Stimulated activated CD4-positive, alpha-beta T cell treated with anti-CD3 and anti-CD28 coated beads, Interleukin-1b, Interleukin-23, amount 100 ng/mL, for 24 hours (primary cell): ENCODE data around the gene PF4V1.
"Not testable (repeated sequence)": the region's sequence is repeated elsewhere in the genome, so short reads cannot be mapped to it uniquely, and the experiment has no call there.

Source experiments
- DNase-seq, 4 experiments: peaks; one replicate each; pipeline ENCODE4 v3.0.0-alpha.2; 2020; ENCODE audit warnings: low read depth in 4 of 4, low spot score in 1 of 4

The PF4V1 gene

DNA sequence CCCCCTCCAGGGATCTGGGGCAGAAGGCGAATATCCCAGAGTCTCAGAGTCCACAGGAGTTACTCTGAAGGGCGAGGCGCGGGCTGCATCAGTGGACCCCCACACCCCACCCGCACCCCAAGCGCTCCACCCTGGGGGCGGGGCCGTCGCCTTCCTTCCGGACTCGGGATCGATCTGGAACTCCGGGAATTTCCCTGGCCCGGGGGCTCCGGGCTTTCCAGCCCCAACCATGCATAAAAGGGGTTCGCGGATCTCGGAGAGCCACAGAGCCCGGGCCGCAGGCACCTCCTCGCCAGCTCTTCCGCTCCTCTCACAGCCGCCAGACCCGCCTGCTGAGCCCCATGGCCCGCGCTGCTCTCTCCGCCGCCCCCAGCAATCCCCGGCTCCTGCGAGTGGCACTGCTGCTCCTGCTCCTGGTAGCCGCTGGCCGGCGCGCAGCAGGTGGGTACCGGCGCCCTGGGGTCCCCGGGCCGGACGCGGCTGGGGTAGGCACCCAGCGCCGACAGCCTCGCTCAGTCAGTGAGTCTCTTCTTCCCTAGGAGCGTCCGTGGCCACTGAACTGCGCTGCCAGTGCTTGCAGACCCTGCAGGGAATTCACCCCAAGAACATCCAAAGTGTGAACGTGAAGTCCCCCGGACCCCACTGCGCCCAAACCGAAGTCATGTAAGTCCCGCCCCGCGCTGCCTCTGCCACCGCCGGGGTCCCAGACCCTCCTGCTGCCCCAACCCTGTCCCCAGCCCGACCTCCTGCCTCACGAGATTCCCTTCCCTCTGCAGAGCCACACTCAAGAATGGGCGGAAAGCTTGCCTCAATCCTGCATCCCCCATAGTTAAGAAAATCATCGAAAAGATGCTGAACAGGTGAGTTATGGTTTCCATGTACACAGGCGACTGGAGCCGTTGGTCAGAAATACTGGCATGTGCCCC lies 16.3 kb downstream of the PF4V1 start, which contains the start of gene CXCL1:
Gene CXCL1, plus strand, starts transcription at position 264 of the 926 bp plus-strand sequence. Its CDS starts 78 bp downstream, at position 342.
- DNase-seq: no peak

DNA sequence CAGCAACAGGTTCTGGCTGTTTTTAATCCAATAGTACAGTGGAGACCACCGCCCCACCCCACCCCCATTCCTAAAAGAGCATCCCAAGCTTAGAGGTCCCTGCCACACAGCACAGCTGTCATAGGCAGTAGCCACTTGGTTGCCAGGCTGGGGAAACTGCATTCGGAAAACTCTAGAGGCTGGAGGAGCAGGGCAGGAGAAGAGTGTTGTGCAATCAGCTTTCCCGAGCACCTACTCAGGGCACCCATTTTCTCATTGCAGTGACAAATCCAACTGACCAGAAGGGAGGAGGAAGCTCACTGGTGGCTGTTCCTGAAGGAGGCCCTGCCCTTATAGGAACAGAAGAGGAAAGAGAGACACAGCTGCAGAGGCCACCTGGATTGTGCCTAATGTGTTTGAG lies 17.2 kb downstream of the PF4V1 start:
- no peak for DNase-seq

DNA sequence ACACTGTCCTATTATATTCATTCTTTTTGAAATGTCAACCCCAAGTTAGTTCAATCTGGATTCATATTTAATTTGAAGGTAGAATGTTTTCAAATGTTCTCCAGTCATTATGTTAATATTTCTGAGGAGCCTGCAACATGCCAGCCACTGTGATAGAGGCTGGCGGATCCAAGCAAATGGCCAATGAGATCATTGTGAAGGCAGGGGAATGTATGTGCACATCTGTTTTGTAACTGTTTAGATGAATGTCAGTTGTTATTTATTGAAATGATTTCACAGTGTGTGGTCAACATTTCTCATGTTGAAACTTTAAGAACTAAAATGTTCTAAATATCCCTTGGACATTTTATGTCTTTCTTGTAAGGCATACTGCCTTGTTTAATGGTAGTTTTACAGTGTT lies 17.7 kb downstream of the PF4V1 start:
- DNase-seq: no peak

DNA sequence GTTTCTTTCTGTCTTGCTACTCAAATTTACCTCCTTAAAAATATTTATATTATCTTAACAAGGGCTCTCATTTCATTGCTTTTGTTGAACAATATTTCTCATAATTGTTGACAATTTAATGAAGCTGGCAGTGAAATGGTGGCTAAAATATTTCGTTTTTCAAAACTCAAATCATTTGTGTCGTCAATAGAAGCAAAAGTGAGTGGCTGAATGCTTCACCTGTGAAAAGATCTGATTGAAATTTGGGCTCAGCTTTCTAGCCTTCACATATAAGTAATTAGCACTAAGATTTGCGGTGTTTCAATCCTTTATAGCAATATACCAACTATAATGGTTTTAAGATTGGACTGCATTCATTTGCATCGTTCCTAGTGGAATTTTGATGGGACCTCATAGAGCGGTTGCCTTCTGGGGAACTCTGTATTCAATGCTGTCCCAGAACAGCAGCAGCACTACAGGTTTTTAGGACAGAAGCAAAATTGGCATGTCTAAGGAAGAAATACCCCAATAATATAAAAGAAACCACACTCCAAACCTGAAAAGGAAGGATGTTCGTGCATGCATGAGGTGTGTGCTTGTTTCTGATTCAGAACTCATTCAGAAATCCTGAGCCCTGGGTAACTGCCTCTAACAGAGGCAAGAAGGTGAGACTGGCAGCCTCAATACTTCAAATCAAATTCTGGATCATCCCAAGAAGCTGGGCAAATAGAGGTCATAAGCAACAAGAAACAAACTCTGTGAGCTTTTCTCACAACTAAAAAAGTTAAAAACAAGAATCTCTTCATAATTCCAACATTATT lies 18.6 kb downstream of the PF4V1 start:
- no peak for DNase-seq

DNA sequence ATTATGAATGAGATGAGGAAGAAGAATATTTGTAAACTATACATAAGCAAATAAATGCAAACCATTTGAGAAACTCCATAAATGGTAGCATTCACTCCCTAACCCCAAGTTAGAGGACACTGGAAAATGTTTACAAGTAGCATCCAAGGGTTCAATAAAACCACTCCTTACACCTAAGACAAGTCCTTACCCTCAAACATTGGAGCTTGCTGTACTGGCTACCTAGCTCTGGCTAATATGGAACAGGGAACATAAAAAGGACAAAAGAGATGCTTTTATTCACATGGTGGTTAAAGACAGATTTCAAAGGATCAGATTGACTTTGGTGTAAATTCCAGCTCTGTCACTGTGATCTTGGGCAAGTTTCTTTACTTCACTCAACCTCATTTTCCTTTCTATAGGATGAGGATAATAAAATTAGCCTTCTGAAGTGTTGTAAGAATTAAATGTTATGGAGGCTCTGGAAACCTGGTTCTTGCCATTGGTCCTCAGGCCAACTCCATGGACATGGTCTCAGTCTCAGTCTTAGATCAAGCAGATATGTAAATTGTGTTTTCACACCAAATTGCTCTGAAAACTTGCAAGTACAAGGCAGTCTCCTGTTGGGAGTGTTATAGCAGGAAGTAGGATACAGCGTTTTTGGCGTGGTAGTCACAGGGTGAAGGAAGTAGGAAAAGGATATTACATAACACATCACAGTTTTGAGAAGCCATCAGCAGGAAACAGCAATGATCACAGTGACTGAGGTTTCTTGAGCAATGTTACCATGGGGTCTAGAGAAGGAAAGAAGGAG lies 19.4 kb downstream of the PF4V1 start:
- DNase-seq: no peak

DNA sequence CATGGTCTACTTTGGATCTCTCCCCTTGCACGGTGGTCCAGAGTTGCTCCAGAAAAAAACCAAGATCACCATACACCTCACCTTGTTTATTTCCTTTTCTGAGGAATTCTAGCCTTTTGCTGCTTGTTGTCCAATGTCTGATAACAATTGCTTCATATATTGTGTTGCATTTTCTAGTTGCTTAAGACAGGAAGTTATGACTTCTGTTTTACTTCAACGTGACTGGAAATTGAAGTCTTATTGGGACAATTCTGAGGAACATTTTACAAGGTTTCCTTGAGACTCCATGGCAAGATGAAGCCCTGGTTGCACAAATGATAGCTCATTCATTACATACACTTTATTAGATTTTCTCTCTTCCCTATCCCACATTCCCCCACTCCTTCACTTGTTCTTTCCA lies 21.3 kb downstream of the PF4V1 start:
- DNase-seq: no peak

DNA sequence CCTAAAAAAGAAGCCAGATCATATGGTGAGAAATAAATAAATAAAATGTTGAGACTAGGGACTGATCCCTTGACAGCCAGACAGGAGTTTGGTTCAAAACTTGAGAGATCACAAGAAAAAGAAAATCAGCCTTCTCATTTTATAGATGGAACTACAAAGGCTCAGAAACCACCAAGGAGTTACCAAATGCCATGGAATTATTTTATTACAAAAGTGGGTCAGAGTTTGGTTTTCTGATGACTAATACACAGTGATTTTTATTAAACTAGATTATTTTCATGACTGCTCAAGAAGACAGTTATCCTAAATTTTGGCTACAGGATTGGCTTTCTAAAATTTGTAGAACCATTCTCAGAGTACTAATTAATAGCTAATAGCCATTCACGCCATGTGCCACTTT lies 22.3 kb downstream of the PF4V1 start:
- DNase-seq: no peak

DNA sequence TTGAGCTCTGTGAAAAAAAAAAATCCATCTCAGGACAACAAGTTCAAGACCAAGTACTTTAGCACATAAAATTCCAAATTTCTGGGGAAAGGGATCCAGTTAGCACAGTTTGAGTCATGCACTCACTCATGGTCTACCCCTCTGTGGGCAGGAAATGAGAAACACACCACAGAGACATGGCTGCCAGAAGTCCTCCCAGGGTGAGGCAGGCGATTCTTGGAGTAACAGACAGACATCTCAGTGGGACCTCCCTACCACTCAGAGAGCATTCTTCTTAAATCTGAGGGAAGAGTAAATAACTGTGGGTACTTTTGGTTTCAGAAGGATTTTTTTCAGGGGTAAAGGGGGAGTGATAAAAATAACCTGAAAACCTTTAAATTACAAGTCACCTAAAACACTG lies 30.2 kb downstream of the PF4V1 start:
- no peak for DNase-seq

DNA sequence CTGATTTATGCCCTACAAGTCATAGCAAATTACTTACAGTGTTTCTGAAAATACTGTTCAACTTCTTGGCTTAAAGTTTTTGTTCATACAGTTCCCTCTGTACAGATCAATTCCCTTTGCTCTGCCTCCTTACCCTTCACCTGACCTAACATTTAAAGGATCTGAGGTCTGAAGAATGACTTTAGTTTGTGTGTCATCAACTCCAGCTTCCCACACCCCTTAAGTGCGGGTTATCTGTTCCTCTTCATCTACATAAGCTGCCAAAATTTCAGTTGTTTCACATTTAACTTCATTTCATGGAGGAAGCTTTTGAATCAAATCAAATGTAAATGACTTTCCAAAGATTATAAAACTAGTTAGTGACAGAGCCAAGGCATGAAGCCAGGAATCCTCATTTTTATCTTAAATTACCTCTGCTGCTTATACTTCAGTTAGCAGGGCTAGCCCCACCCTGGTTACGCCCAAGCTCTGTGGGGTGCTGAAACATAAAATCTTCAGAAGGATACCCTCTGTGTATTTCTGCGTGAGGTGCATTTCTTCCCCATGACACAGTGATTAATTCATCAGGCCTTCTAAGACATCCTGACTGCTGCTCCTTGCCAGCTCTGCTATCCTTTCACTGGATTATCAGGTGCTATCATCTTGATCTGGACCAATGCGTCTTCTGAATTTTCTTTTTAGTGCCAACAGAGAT lies 32.6 kb downstream of the PF4V1 start:
- DNase-seq: no peak

DNA sequence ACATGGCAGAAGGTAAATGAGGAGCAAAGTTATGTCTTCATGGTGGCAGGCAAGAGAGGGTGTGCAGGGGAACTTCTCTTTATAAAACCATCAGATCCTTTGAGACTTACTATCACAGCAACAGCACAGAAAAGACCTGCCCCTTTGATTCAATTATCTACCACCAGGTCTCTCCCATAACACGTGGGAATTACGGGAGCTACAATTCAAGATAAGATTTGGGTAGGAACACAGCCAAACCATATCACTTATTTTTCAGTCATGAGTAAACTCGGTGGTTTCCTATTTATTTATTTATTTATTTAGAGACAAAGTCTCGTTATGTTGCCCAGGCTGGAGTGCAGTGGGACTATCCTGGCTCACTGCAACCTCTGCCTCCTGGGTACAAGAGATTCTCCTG lies 38.2 kb downstream of the PF4V1 start:
- DNase-seq: no peak

DNA sequence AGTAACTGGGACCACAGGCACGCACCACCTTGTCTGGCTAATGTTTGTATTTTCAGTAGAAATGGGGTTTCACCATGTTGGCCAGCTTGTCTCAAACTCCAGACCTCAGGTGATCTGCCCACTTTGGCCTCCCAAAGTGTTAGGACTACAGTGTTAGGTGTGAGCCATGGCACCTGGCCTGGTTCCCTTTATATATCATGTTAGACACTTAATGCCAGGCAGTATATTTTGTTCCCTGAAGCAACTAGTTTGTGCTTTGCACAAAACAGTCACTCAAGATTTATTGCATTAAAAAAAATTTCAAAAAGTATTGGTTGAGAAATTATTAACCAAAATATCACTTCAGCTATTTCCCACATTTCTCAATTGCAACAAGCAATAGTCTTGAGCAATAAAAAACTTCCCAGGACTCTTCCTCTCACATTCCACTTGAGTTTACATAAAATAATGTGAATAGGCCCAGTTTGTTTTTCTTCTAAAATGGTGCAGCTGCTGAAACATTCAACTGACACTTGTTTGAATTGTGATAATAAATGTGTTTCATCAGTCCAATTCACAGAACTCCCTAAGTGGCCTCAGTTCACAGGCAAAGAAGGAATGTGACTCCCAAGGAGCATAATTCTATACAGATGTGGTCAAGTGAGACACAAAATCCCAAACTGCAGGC lies 38.8 kb downstream of the PF4V1 start:
- DNase-seq: no peak

DNA sequence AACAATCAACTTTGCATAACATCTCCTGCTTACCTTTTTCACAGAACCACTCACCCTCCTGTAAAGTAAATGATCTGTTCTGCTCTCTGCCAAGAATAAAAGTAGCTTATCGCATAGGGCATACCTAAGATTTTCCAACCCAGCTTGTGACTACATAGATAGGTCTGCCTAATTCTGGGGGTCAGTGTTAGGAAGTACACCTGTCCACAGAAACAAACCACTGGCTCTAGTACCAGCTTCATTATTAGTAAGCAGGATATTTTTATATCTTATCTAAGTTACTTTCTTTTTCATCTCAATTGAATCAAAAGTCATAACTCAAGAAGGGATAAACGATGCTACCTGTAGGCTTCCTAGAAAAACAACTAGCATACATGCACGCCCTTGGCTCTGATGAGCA lies 39.9 kb downstream of the PF4V1 start:
- DNase-seq: no peak

DNA sequence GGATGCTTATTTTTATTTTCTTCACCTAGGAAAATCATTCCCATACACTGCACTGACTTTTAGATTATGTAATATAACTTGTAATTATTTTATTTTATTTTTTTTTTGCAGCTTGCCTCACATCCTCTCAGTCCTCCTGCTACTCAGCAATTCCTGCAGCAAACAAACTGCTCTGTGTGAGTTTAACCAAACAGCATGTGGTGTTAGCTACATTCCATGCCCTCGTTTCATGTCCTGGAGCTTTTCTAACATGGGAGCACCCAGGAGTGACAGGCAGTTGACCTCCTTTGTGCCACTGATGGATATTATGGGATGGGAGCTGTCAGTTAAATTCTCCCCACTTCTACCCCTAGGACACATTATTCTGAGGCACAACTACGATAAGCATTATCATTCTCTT lies 40.9 kb downstream of the PF4V1 start:
- no peak for DNase-seq

DNA sequence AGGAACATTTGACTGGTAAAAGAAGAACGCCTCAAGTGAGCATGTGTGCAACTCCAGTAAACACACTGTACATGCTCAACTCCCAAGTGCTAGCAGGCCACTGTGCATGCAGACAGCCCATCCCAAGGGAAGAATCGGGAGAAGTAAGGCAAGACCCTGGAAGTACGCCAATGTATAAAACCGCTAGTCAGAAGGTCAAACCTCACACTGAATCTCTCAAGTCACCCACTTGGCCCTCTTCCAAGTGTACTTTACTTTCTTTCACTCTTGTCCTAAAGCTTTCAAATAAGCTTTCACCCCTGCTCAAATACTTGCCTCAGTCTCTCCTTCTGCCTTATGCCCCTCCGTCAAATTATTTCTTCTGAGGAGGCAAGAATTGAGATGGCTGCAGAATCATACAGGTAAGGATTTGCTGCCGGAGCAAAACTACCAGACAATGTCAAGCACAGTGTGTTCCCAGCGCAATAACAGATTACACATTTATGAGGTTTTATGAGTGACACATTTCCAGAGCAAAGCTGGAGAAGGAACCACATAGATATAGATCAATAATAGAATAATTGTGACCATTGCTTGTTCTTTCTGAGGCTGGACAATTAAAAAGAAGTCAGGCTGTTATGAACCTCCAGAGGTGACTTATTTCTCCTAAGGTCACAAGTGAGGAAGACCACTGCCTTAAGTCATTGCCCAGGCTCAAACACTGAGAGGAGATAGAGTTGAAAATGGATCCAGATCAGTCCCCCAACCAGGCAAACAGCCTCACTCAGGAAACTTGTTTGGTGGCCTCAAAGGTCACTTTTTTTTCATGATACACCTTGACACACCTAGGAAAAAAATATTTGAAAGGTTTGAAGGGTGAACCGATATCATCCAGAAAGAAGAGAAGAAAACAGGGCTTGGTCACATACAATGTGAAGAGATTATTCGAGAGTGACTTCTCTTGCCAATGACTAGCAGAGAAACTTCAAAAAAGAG lies 42.4 kb downstream of the PF4V1 start:
- no peak for DNase-seq

DNA sequence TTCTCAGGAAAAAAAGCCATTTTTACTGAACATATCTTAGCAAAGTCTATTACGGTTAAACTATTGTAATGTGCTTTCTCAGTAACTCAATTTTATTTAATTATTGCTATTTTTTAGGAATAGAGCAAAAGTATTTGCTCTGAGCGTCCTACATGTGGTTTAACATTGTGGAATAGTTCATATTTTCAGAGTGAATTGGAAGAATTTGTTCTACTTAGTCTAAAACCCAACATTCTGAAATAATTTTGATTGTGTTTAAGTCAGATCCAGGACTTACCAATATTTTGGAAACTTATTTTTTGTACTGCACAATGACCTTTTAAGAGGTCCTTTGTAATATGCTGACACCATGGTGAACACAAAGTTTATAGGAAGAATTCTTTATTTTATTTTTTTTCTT lies 43.3 kb downstream of the PF4V1 start:
- DNase-seq: no peak

DNA sequence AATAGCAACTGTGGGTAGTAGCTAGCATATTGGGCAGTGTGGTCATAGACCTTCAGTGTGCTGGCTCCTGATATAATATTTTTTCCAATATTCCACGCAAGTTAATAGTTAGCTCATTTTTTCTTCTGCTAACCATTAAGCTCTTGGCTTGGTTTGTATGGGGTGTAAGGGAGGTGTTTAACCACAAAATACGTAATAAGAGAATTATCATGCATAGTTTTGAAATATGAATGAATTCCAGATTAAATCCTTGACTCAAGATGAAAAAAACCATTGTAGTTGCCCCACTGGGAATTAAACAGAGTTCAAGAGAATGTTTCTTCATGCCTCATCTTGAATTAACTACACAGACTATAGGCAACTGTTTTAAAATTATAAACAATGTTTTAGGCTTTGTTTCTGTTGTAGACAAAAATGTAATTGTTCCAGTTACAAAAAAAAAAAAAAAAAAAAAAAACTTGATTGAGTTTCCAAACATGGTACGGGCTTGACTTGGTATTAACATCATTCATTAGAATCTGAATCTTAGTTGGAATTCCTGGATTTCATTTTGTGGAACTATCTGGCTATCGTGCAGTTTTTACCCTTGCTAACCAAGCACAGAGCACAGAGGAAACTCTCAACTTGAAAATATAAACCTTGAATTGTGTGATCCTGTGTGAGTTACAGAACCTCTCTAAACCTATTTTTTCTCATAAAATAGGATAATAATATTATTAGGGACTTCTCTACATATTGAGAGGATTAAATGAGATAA lies 44.5 kb downstream of the PF4V1 start:
- DNase-seq: no peak

DNA sequence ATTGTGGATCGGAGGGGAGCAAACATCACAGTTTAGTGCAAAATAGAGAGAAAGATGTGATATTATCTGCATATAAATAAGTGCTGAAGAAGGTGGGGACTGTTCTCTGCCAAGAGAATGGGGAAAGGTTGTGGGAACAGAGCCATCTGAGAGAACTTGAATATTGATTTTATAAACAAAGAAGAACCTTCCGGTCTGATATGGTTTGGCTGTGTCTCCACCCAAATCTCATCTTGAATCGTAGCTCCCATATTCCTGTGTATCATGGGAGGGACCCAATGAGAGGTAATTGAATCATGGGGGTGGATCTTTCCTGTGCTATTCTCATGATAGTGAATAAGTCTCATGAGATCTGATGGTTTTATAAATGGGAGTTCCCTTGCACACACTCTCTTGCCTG lies 46.2 kb downstream of the PF4V1 start:
- not testable (repeated sequence) for DNase-seq

DNA sequence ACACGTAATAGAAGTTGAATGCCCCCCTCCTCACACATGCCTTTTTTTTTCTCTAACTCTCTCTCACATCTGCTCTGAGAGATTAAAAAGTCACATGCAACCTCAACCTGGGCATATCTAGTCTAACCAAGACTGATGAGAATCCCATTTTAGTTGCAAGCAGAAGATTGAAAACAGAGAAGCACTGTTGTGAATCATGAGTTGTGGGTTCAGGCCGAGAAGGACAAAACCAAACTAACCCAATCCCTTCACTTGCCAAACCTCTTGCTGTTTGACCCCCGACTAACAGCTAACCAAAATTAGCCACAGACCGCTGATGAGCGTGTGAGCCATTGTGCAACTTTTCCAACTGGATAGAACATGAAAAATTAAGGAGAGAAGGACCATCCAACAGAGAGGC lies 47.9 kb downstream of the PF4V1 start:
- DNase-seq: no peak
